HCT116 (cell line): ENCODE data around the gene MAML2. TPM values are rescaled to one million over a fixed set of nuclear protein-coding genes. Genes with fewer than 3 reads are reported as not detected.

Experiments
- ATAC-seq: fragments of 200-7000 bp; cut with Tn5 transposase; 2 replicates; pipeline ENCODE4 v1.9.1; 2020; ENCODE audit warnings: mild to moderate bottlenecking, moderate library complexity
- BruUV-seq: library from RNA; stranded (reverse); fragments of 400-500 nt; replicated peaks from 2 replicates; lab custom pipeline; 2021; lab: Mats Ljungman, UMichigan
- CTCF ChIA-PET: fragments of 300-600 bp; sonication (Branson Sonifier 250); formaldehyde crosslinking; loops from one replicate; lab custom pipeline; 2021; ENCODE audit warnings: antibody characterized with exemption; lab: Charles Lee
- POLR2A ChIA-PET: fragments of 300-600, 350-600 bp; sonication (Branson Sonifier 250); formaldehyde crosslinking; loops from one replicate; lab custom pipeline; 2021; ENCODE audit warnings: antibody characterized with exemption; lab: Charles Lee
- RAD21 ChIA-PET, 2 experiments: fragments of 300-600 bp; sonication (Branson Sonifier 250); formaldehyde crosslinking; loops; one replicate each; lab custom pipeline; 2023; ENCODE audit warnings: low total read pairs in 2 of 2; ENCODE audit not compliant: uncharacterized antibody in 2 of 2, unreplicated experiment in 2 of 2, low non-redundant PET in 1 of 2; lab: Charles Lee
- DNase-seq: peaks from one replicate; pipeline ENCODE4 v3.0.0-alpha.2; 2010; ENCODE audit warnings: low read depth, low spot score
- H2AFZ ChIP-seq: fragments of 200-600 bp; shearing (Covaris generic), sonication (generic); 2 replicates; pipeline ENCODE4 v1.6.1; 2017; ENCODE audit warnings: low read depth, mixed run types, mixed read lengths, antibody characterized with exemption, low read length; ENCODE audit not compliant: poor library complexity, severe bottlenecking
- H3K27ac ChIP-seq: 2 replicates; pipeline ENCODE4 v1.5.1; 2012; ENCODE audit warnings: low read depth, low read length
- H3K27me3 ChIP-seq: fragments of 200-600 bp; sonication (generic); 2 replicates; pipeline ENCODE4 v1.6.1; 2016; ENCODE audit warnings: mixed run types, low read length, mixed read lengths; ENCODE audit not compliant: insufficient read depth
- H3K36me3 ChIP-seq, 2 experiments: fragments of 200-500 bp in 1 of 2; fragments of 200-600 bp in 1 of 2; sonication (Bioruptor generic) in 1 of 2; sonication (generic) in 1 of 2; 2 replicates each; pipeline versions ENCODE4 v1.5.1 to v1.6.1; 2014 to 2016; ENCODE audit warnings: low read length in 2 of 2, inconsistent platforms in 1 of 2, mixed read lengths in 1 of 2, mixed run types in 1 of 2; ENCODE audit not compliant: insufficient read depth in 2 of 2, control insufficient read depth in 1 of 2
- H3K4me1 ChIP-seq, 2 experiments: fragments of 200-600 bp in 1 of 2; sonication (generic) in 1 of 2; 2 replicates each; pipeline versions ENCODE4 v1.5.1 to v1.6.1; 2012 to 2017; ENCODE audit warnings: low read length in 2 of 2, inconsistent platforms in 1 of 2, mild to moderate bottlenecking in 1 of 2, mixed read lengths in 1 of 2, mixed run types in 1 of 2, moderate library complexity in 1 of 2; ENCODE audit not compliant: insufficient read depth in 2 of 2, control insufficient read depth in 1 of 2
- H3K4me2 ChIP-seq: fragments of 200-600 bp; sonication (generic); 2 replicates; pipeline ENCODE4 v1.6.1; 2017; ENCODE audit warnings: mixed run types, low read length, mixed read lengths
- H3K4me3 ChIP-seq, 2 experiments: fragments of 200-600 bp in 1 of 2; sonication (generic) in 1 of 2; replicated peaks in 1 of 2; 2 replicates each; pipeline ENCODE4 v1.5.1; 2011 to 2016; ENCODE audit warnings: low read length in 2 of 2, control low read depth in 1 of 2, low read depth in 1 of 2, mild to moderate bottlenecking in 1 of 2, mixed read lengths in 1 of 2, mixed run types in 1 of 2
- H3K79me2 ChIP-seq: fragments of 200-600 bp; sonication (generic); 2 replicates; pipeline ENCODE4 v1.6.1; 2017; ENCODE audit warnings: mild to moderate bottlenecking, mixed run types, low read length, moderate library complexity, mixed read lengths; ENCODE audit not compliant: insufficient read depth
- H3K9ac ChIP-seq: fragments of 200-600 bp; sonication (generic); 2 replicates; pipeline ENCODE4 v1.6.1; 2016; ENCODE audit warnings: low read length, mixed read lengths
- H3K9me2 ChIP-seq: fragments of 200-600 bp; sonication (generic), shearing (Covaris generic); 2 replicates; pipeline ENCODE4 v1.6.1; 2017; ENCODE audit warnings: mixed run types, mild to moderate bottlenecking, moderate library complexity; ENCODE audit not compliant: insufficient read depth
- H3K9me3 ChIP-seq, 2 experiments: fragments of 200-500 bp in 1 of 2; fragments of 200-600 bp in 1 of 2; sonication (Bioruptor generic) in 1 of 2; sonication (generic) in 1 of 2; 2 replicates each; pipeline ENCODE4 v1.6.1; 2014 to 2017; ENCODE audit warnings: low read length in 2 of 2, mixed read lengths in 2 of 2, inconsistent platforms in 1 of 2, low read depth in 1 of 2, mild to moderate bottlenecking in 1 of 2, mixed run types in 1 of 2, moderate library complexity in 1 of 2; ENCODE audit not compliant: control insufficient read depth in 1 of 2, insufficient read depth in 1 of 2
- H4K20me1 ChIP-seq: fragments of 200-600 bp; sonication (generic), shearing (Covaris generic); 2 replicates; pipeline ENCODE4 v1.6.1; 2017; ENCODE audit warnings: mixed run types, mild to moderate bottlenecking, moderate library complexity; ENCODE audit not compliant: insufficient read depth
- CBX3 ChIP-seq: IDR thresholded peaks from 2 replicates; pipeline ENCODE4 v1.6.1; 2012; ENCODE audit warnings: low read depth
- CEBPB ChIP-seq: IDR thresholded peaks from 2 replicates; pipeline ENCODE4 v1.6.1; 2012; ENCODE audit warnings: low read depth
- EGR1 ChIP-seq: IDR thresholded peaks from 2 replicates; pipeline ENCODE4 v1.6.1; 2012; ENCODE audit warnings: low read depth
- ELF1 ChIP-seq: IDR thresholded peaks from 2 replicates; pipeline ENCODE4 v1.6.1; 2012; ENCODE audit warnings: low read depth, borderline replicate concordance
- EZH2 ChIP-seq: fragments of 200-600 bp; sonication (generic); IDR thresholded peaks from 2 replicates; pipeline ENCODE4 v1.6.1; 2017; ENCODE audit warnings: antibody characterized with exemption, mixed run types
- EZH2phosphoT487 ChIP-seq: fragments of 200-600 bp; IDR thresholded peaks from 2 replicates; pipeline ENCODE4 v1.6.1; 2018; ENCODE audit warnings: antibody characterized with exemption, borderline replicate concordance
- FOSL1 ChIP-seq: IDR thresholded peaks from 2 replicates; pipeline ENCODE4 v1.6.1; 2012; ENCODE audit warnings: low read depth
- JUND ChIP-seq: IDR thresholded peaks from 2 replicates; pipeline ENCODE4 v1.6.1; 2012
- POLR2A ChIP-seq: IDR thresholded peaks from 2 replicates; pipeline ENCODE4 v1.7.0; 2011; ENCODE audit warnings: borderline replicate concordance; ENCODE audit not compliant: insufficient read depth, insufficient read length; ENCODE audit errors: extremely low read depth
- POLR2AphosphoS5 ChIP-seq: IDR thresholded peaks from 2 replicates; pipeline ENCODE4 v1.6.1; 2011; ENCODE audit warnings: mild to moderate bottlenecking, low read depth, low read length, moderate library complexity
- RAD21 ChIP-seq: IDR thresholded peaks from 2 replicates; pipeline ENCODE4 v1.6.1; 2012; ENCODE audit warnings: low read depth, mild to moderate bottlenecking
- SIN3A ChIP-seq: IDR thresholded peaks from 2 replicates; pipeline ENCODE4 v1.6.1; 2012; ENCODE audit warnings: low read depth
- SP1 ChIP-seq: IDR thresholded peaks from 2 replicates; pipeline ENCODE4 v1.6.1; 2012; ENCODE audit warnings: low read depth
- SRF ChIP-seq: IDR thresholded peaks from 2 replicates; pipeline ENCODE4 v1.6.1; 2012; ENCODE audit warnings: low read depth
- TCF7L2 ChIP-seq: IDR thresholded peaks from 2 replicates; pipeline ENCODE4 v1.7.0; 2011; ENCODE audit warnings: borderline replicate concordance, inconsistent platforms; ENCODE audit not compliant: insufficient read depth, insufficient read length; ENCODE audit errors: extremely low read depth
- YY1 ChIP-seq: IDR thresholded peaks from 2 replicates; pipeline ENCODE4 v1.6.1; 2011; ENCODE audit warnings: low read length, low read depth, moderate library complexity, mild to moderate bottlenecking; ENCODE audit not compliant: insufficient replicate concordance; ENCODE audit errors: extremely low read depth
- ZFX ChIP-seq: fragments of 450-650 bp; IDR thresholded peaks from 2 replicates; pipeline ENCODE4 v1.6.1; 2017
- intact Hi-C: fragments of 100-400 bp; cut with micrococcal nuclease; formaldehyde crosslinking; loops from 2 replicates; pipeline ENCODE4 v1.10.0; 2022
- total RNA-seq: library from RNA; stranded (reverse); gene quantifications from one replicate; pipeline ENCODE4 v1.2.1, GENCODE V29; 2021; ENCODE audit not compliant: unreplicated experiment
- TF ChIP-seq, protein P1 (sequence below): IDR thresholded peaks from 2 replicates; pipeline ENCODE4 v1.6.1; 2012
- TF ChIP-seq, protein P2 (sequence below): IDR thresholded peaks from 2 replicates; pipeline ENCODE4 v1.6.1; 2012; ENCODE audit warnings: low read depth
- TF ChIP-seq, protein P3 (sequence below): IDR thresholded peaks from 2 replicates; pipeline ENCODE4 v1.6.1; 2011; ENCODE audit warnings: mild to moderate bottlenecking, low read length, moderate library complexity; ENCODE audit not compliant: insufficient replicate concordance; ENCODE audit errors: extremely low read depth

Gene MAML2
- total RNA-seq, 1 experiment from 2014 or later = 2.6 TPM

DNA sequence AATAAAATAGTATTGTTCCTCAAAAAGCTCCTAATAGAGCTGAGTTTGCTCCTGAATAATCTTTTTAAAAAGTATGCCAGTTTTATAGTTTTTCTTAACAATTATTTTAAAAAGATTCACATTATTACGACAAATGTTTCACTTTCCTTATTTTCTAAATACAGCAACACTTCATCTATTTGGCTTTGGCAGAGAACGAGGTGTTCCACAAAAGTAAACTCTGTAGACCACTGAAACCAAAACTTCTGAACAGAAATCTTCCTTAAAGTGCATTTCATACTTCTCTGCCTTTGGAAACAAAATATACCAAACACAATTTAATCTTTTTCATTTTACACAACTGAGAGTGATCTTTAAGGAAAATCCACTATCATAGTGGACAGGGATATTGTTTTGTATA is 285.5 kb downstream of the MAML2 start:
- H3K9ac ChIP-seq = no peak overlapping the region
- H3K79me2 ChIP-seq = no peaks in the 10 kb centered on the region
- H3K27ac ChIP-seq = no peak overlapping the region
- H4K20me1 ChIP-seq = no peaks in the 10 kb centered on the region
- no peaks in the 10 kb centered on the region for H3K36me3 ChIP-seq
- POLR2A ChIA-PET = no interaction called here
- H3K4me2 ChIP-seq = no peak overlapping the region
- no peak for ATAC-seq
- CTCF ChIA-PET = no interaction called here
- TF ChIP-seq YY1 (no peak), TCF7L2 (no peak), SIN3A (no peak), POLR2AphosphoS5 (no peak), ZFX (no peak), SRF (no peak), EZH2phosphoT487 (no peak), CBX3 (no peak), CEBPB (no peak), RAD21 (no peak), EZH2 (no peak), FOSL1 (no peak), EGR1 (no peak), POLR2A (no peak), SP1 (no peak), JUND (no peak), ELF1 (no peak)
- TF ChIP-seq, protein P1, sequence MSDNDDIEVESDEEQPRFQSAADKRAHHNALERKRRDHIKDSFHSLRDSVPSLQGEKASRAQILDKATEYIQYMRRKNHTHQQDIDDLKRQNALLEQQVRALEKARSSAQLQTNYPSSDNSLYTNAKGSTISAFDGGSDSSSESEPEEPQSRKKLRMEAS = no peak
- TF ChIP-seq, protein P2, sequence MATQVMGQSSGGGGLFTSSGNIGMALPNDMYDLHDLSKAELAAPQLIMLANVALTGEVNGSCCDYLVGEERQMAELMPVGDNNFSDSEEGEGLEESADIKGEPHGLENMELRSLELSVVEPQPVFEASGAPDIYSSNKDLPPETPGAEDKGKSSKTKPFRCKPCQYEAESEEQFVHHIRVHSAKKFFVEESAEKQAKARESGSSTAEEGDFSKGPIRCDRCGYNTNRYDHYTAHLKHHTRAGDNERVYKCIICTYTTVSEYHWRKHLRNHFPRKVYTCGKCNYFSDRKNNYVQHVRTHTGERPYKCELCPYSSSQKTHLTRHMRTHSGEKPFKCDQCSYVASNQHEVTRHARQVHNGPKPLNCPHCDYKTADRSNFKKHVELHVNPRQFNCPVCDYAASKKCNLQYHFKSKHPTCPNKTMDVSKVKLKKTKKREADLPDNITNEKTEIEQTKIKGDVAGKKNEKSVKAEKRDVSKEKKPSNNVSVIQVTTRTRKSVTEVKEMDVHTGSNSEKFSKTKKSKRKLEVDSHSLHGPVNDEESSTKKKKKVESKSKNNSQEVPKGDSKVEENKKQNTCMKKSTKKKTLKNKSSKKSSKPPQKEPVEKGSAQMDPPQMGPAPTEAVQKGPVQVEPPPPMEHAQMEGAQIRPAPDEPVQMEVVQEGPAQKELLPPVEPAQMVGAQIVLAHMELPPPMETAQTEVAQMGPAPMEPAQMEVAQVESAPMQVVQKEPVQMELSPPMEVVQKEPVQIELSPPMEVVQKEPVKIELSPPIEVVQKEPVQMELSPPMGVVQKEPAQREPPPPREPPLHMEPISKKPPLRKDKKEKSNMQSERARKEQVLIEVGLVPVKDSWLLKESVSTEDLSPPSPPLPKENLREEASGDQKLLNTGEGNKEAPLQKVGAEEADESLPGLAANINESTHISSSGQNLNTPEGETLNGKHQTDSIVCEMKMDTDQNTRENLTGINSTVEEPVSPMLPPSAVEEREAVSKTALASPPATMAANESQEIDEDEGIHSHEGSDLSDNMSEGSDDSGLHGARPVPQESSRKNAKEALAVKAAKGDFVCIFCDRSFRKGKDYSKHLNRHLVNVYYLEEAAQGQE = no peak
- TF ChIP-seq, protein P3, sequence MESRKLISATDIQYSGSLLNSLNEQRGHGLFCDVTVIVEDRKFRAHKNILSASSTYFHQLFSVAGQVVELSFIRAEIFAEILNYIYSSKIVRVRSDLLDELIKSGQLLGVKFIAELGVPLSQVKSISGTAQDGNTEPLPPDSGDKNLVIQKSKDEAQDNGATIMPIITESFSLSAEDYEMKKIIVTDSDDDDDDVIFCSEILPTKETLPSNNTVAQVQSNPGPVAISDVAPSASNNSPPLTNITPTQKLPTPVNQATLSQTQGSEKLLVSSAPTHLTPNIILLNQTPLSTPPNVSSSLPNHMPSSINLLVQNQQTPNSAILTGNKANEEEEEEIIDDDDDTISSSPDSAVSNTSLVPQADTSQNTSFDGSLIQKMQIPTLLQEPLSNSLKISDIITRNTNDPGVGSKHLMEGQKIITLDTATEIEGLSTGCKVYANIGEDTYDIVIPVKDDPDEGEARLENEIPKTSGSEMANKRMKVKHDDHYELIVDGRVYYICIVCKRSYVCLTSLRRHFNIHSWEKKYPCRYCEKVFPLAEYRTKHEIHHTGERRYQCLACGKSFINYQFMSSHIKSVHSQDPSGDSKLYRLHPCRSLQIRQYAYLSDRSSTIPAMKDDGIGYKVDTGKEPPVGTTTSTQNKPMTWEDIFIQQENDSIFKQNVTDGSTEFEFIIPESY = no peak
- no peak overlapping the region for H2AFZ ChIP-seq
- RAD21 ChIA-PET = no interaction called here
- H3K27me3 ChIP-seq = no peaks in the 10 kb centered on the region
- H3K4me1 ChIP-seq = peaks cover 0 to 14% of the 10 kb centered on the region in 2 experiments; a peak in 3 of 4 replicates
- intact Hi-C loops = loop anchor here (5.0 kb wide), 1 partner anchor 220 kb away; no protein-coding TSS in a partner anchor
- H3K9me2 ChIP-seq = no peaks in the 10 kb centered on the region
- no TSS peak for BruUV-seq
- no peak for DNase-seq
- no peaks in the 10 kb centered on the region for H3K9me3 ChIP-seq
- no peak overlapping the region for H3K4me3 ChIP-seq
